K562 (cell line): ENCODE data around the gene CNTN4. TPM values are rescaled to one million over a fixed set of nuclear protein-coding genes. Genes with fewer than 3 reads are reported as not detected.

Source experiments
- ATAC-seq: fragments of 200-7000 bp; cut with Tn5 transposase; 3 replicates; pipeline ENCODE4 v1.9.1; 2020; ENCODE audit warnings: moderate library complexity
- BruUV-seq: library from RNA; stranded (reverse); fragments of 400-500 nt; replicated peaks from 2 replicates; lab custom pipeline; 2021; lab: Mats Ljungman, UMichigan
- CTCF ChIA-PET: fragments of 300-600 bp; formaldehyde crosslinking; extraction: SDS; loops from one replicate; lab custom pipeline; 2021; ENCODE audit warnings: low intra/inter-chr PET ratio; lab: Yijun Ruan, JAX
- POLR2A ChIA-PET: fragments of 300-600, 350-650 bp; sonication (Branson Sonifier 250); formaldehyde crosslinking; extraction: SDS; loops from one replicate; lab custom pipeline; 2021; ENCODE audit warnings: antibody characterized with exemption, inconsistent platforms; lab: Yijun Ruan, JAX
- DNase-seq, 4 experiments: peaks; one replicate each; pipeline versions ENCODE4 v3.0.0 to v3.0.0-alpha.2; 2011 to 2018; ENCODE audit warnings: low spot score in 3 of 4, mixed read lengths in 3 of 4; ENCODE audit errors: extremely low read depth in 1 of 4
- FAIRE-seq: peaks from 2 replicates; lab custom pipeline; 2011; peaks lifted over from hg19 to GRCh38; lab: Jason Lieb, UNC
- H2AFZ ChIP-seq: 2 replicates; pipeline ENCODE4 v1.6.0; 2011; ENCODE audit warnings: low read depth, low read length, control low read depth, inconsistent platforms
- H3K27ac ChIP-seq: fragments of 200-600 bp; 3 replicates; pipeline ENCODE4 v1.8.0; 2011; ENCODE audit warnings: low read depth, mild to moderate bottlenecking, control low read depth, inconsistent platforms, low read length, moderate library complexity, mixed read lengths; ENCODE audit errors: extremely low read depth
- H3K27me3 ChIP-seq, 2 experiments: fragments of 300-600 bp in 1 of 2; 2 replicates in 1 of 2; 3 replicates in 1 of 2; pipeline versions ENCODE4 v1.6.0 to v1.8.0; 2011; ENCODE audit warnings: inconsistent platforms in 2 of 2, low read length in 2 of 2, mild to moderate bottlenecking in 1 of 2, mixed read lengths in 1 of 2, moderate library complexity in 1 of 2; ENCODE audit not compliant: control insufficient read depth in 2 of 2, insufficient read depth in 2 of 2
- H3K36me3 ChIP-seq: fragments of 300-600 bp; 3 replicates; pipeline ENCODE4 v1.8.0; 2011; ENCODE audit warnings: mild to moderate bottlenecking, low read length, inconsistent platforms; ENCODE audit not compliant: control insufficient read depth, insufficient read depth
- H3K4me1 ChIP-seq, 2 experiments: fragments of 200-600 bp in 1 of 2; replicated peaks in 1 of 2; 2 replicates in 1 of 2; 3 replicates in 1 of 2; pipeline versions ENCODE4 v1.5.1 to v1.8.0; 2011; ENCODE audit warnings: inconsistent platforms in 2 of 2, low read length in 2 of 2, mild to moderate bottlenecking in 1 of 2, mixed read lengths in 1 of 2, moderate library complexity in 1 of 2; ENCODE audit not compliant: control insufficient read depth in 2 of 2, insufficient read depth in 2 of 2
- H3K4me2 ChIP-seq: 2 replicates; pipeline ENCODE4 v1.6.1; 2011; ENCODE audit warnings: low read length, control low read depth, inconsistent platforms, mixed read lengths; ENCODE audit not compliant: insufficient read depth
- H3K4me3 ChIP-seq: fragments of 200-600 bp; sonication (generic), shearing (Covaris generic); 2 replicates; pipeline ENCODE4 v1.5.1; 2016; ENCODE audit warnings: control low read depth, inconsistent platforms
- H3K79me2 ChIP-seq: fragments of 200-600 bp; 3 replicates; pipeline ENCODE4 v1.8.0; 2011; ENCODE audit warnings: low read length, inconsistent platforms; ENCODE audit not compliant: control insufficient read depth, insufficient read depth
- H3K9ac ChIP-seq, 2 experiments: 2 replicates each; pipeline versions ENCODE4 v1.6.0 to v1.6.1; 2011; ENCODE audit warnings: low read depth in 2 of 2, low read length in 2 of 2, control low read depth in 1 of 2, inconsistent platforms in 1 of 2, mild to moderate bottlenecking in 1 of 2, mixed read lengths in 1 of 2; ENCODE audit not compliant: insufficient read depth in 1 of 2
- H3K9me1 ChIP-seq: one replicate; pipeline ENCODE4 v1.6.0; 2011; ENCODE audit warnings: inconsistent platforms, mild to moderate bottlenecking, low read length, moderate library complexity; ENCODE audit not compliant: control insufficient read depth, insufficient read depth
- H3K9me3 ChIP-seq: replicated peaks from 2 replicates; pipeline ENCODE4 v1.5.1; 2011; ENCODE audit warnings: low read depth, low read length, inconsistent platforms; ENCODE audit not compliant: control insufficient read depth, insufficient read depth
- H4K20me1 ChIP-seq: replicated peaks from 2 replicates; pipeline ENCODE4 v1.6.1; 2011; ENCODE audit warnings: low read length, inconsistent platforms, mixed read lengths; ENCODE audit not compliant: control insufficient read depth, insufficient read depth
- KDM5B ChIP-seq: fragments of 200-600 bp; sonication (generic); IDR thresholded peaks from 2 replicates; pipeline ENCODE4 v1.6.1; 2012; ENCODE audit warnings: low read depth, mild to moderate bottlenecking, moderate library complexity, low read length, control low read depth, inconsistent platforms; ENCODE audit not compliant: insufficient replicate concordance
- MYC ChIP-seq, 2 experiments: fragments of 250-450 bp in 1 of 2; sonication (Bioruptor Pico) in 1 of 2; IDR thresholded peaks; 2 replicates each; pipeline versions ENCODE4 v1.5.1 to v1.6.1; 2012 to 2021; ENCODE audit warnings: low read depth in 2 of 2, borderline replicate concordance in 1 of 2, improper control_type of control experiment in 1 of 2, low read length in 1 of 2, mild to moderate bottlenecking in 1 of 2, moderate library complexity in 1 of 2
- PTBP1 ChIP-seq: fragments of 200-400 bp; formaldehyde crosslinking; IDR thresholded peaks from 2 replicates; pipeline ENCODE4 v1.6.1; 2017; ENCODE audit warnings: low read depth, low read length
- WGBS: fragments of 100-300 bp; shearing (Covaris generic); methylation state at CpG from one replicate; pipeline ENCODE4 v1.1.6; 2016; ENCODE audit warnings: low coverage, mixed read lengths; ENCODE audit not compliant: insufficient coverage; ENCODE audit errors: missing lambda C conversion rate; 5-methylcytosine and 5-hydroxymethylcytosine counted together
- in situ Hi-C: fragments of 300-500 bp; cut with MboI; formaldehyde crosslinking; loops from 4 replicates; pipeline ENCODE4 v1.15.0; 2018; ENCODE audit warnings: inconsistent platforms, mixed read lengths
- intact Hi-C: fragments of 100-400 bp; cut with micrococcal nuclease; formaldehyde crosslinking; loops from 2 replicates; pipeline ENCODE4 v1.14.2; 2022
- polyA plus RNA-seq, 8 experiments: library from polyadenylated mRNA; depleted of rRNA in 4 of 8; stranded (reverse) in 5 of 8; unstranded in 3 of 8; fragments of >200 nt; fragmentation: Nextera tagmentation in 2 of 8; fragmentation: Illumina TruSeq in 1 of 8; extraction: Ambion mirVana in 2 of 8; extraction: Trizol in 1 of 8; gene quantifications; 2 replicates each; pipeline versions ENCODE4 v1.2.1 to v1.2.3, GENCODE V29; 2011 to 2014; ENCODE audit warnings: inconsistent platforms in 1 of 8, missing spikeins in 1 of 8
- total RNA-seq, 7 experiments: library from RNA; depleted of rRNA in 6 of 7; stranded (reverse); fragments of >200 nt in 6 of 7; fragmentation: Illumina TruSeq in 2 of 7; extraction: Trizol in 2 of 7; gene quantifications; 2 replicates each; pipeline versions ENCODE4 v1.2.1 to v1.2.3, GENCODE V29; 2011 to 2021; ENCODE audit warnings: low replicate concordance in 1 of 7
- TF ChIP-seq, protein P1 (sequence below): fragments of 250-450 bp; sonication (Bioruptor Pico); IDR thresholded peaks from 2 replicates; pipeline ENCODE4 v1.5.0; 2021; ENCODE audit warnings: mild to moderate bottlenecking, borderline replicate concordance

CNTN4 gene
- total and polyA plus RNA-seq, 9 of the 15 experiments (the other 6 are each of a cell fraction or from before 2014, with no cell fraction given) = not detected

DNA sequence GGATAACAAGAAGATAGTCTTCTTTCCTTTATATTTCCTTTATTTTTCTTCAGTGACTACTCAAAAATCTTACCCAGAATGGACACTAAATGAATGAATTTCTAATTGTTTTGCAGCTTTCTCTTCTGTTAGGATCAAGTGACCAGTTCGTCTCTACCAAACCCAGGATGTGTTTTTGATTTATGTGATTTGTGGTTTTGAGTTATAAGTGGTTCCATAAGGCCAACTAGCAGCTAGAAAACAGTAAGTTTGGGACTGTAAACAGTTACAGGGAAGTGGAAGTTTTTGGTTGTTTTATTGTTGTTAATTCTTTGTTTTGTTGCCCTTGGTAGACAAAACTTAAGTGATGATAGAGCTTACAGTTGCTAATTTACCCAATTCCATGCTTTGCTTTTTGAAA, 555.0 kb downstream of the CNTN4 start:
- FAIRE-seq (no peak), ATAC-seq (no peak), DNase-seq (no peak)
- Histone ChIP-seq H4K20me1 (no peaks in the 10 kb centered on the region), H3K4me1 (no peaks in the 10 kb centered on the region), H3K9me1 (no peaks in the 10 kb centered on the region), H3K9ac (no peak overlapping the region), H3K4me2 (no peak overlapping the region), H3K27me3 (no peaks in the 10 kb centered on the region), H3K27ac (no peak overlapping the region), H2AFZ (no peak overlapping the region), H3K9me3 (no peaks in the 10 kb centered on the region), H3K4me3 (no peak overlapping the region), H3K79me2 (no peaks in the 10 kb centered on the region), H3K36me3 (no peaks in the 10 kb centered on the region)
- no TSS peak for BruUV-seq
- WGBS = 0% methylated on average over 1 of the region's 1 CpG
- in situ Hi-C loops = no loop called here
- no peak for TF ChIP-seq MYC (IDR thresholded peaks at IDR 0.05; ENCODE audit: low read depth, low read length)
- no peak for TF ChIP-seq MYC (CRISPR knock-in tag; IDR thresholded peaks at IDR 0.05; ENCODE audit: borderline replicate concordance, low read depth)
- TF ChIP-seq, protein P1, sequence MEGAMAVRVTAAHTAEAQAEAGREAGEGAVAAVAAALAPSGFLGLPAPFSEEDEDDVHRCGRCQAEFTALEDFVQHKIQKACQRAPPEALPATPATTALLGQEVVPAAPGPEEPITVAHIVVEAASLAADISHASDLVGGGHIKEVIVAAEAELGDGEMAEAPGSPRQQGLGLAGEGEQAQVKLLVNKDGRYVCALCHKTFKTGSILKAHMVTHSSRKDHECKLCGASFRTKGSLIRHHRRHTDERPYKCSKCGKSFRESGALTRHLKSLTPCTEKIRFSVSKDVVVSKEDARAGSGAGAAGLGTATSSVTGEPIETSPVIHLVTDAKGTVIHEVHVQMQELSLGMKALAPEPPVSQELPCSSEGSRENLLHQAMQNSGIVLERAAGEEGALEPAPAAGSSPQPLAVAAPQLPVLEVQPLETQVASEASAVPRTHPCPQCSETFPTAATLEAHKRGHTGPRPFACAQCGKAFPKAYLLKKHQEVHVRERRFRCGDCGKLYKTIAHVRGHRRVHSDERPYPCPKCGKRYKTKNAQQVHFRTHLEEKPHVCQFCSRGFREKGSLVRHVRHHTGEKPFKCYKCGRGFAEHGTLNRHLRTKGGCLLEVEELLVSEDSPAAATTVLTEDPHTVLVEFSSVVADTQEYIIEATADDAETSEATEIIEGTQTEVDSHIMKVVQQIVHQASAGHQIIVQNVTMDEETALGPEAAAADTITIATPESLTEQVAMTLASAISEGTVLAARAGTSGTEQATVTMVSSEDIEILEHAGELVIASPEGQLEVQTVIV = no peak
- no peak for TF ChIP-seq PTBP1
- TF ChIP-seq KDM5B = no peak
- ChIA-PET POLR2A (no interaction called here), CTCF (no interaction called here)
- intact Hi-C loops = no loop called here
